Measurements from ENCODE around the gene NHLRC3.

DNA sequence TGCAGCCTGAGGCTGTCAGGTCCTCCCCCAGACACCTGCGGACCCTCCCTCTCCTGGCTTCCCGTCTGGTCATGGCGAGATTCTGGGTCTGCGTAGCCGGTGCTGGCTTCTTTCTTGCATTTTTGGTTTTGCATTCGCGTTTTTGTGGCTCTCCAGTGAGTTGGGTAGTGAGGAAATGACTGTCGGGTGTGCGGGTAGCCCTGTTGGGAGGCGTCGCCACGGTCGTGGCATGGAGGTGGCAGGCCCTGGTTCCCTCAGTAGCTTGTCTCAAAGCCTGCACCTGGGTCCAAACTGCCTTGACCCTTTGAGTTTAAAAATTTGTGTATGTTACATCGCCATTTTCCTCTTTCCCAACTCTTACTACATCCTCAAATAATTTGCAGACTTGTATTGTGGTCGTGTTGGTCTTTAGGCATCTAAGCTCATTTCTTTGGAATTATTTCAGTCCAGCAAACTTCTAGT is 344 bp downstream of the NHLRC3 start:
- TF ChIP-seq GATA3 (IDR thresholded peaks at IDR 0.05; ENCODE audit: low read depth, low read length): no peak
- TF ChIP-seq GATA2 (IDR thresholded peaks at IDR 0.05; ENCODE audit: low read depth, low read length): no peak

Measured in SH-SY5Y (cell line).